ENCODE results near the gene IDH3B.
A peak's percentile ranks its signal among the peaks of the same experiment; 100 is the strongest.

Gene IDH3B

GRCh38 chr20:2663364-2663886 lies 591 bp downstream of the IDH3B start:
- peaks cover 12% of the 10 kb centered on the region for H3K4me1 ChIP-seq (ENCODE audit: insufficient read depth, low read length, poor library complexity, severe bottlenecking)
- no peak for TF ChIP-seq CTCF (conservative IDR thresholded peaks at IDR 0.05; ENCODE audit: low read length)
- TF ChIP-seq EZH2phosphoT487 (IDR thresholded peaks at IDR 0.05; ENCODE audit: borderline replicate concordance): no peak
- peak overlapping the region; percentile 99 for H3K4me2 ChIP-seq (ENCODE audit: low read depth, low read length, poor library complexity, severe bottlenecking)
- H3K79me2 ChIP-seq (ENCODE audit: insufficient read depth, low read length): peaks cover 25% of the 10 kb centered on the region
- H4K20me1 ChIP-seq (ENCODE audit: insufficient read depth, low read length, poor library complexity, severe bottlenecking): peaks cover 9% of the 10 kb centered on the region
- no peaks in the 10 kb centered on the region for H3K9me2 ChIP-seq (replicated peaks; ENCODE audit: low read depth, low read length)
- no peaks in the 10 kb centered on the region for H3K27me3 ChIP-seq (ENCODE audit: insufficient read depth, low read length, poor library complexity, severe bottlenecking)
- H3F3A ChIP-seq (ENCODE audit: low read depth): 0 out of 2 replicates have a peak, but pooled peaks cover 8% of the 10 kb centered on the region
- peak overlapping the region; percentile 92; the same call in 1 of the 2 replicates for H2AFZ ChIP-seq (ENCODE audit: low read length)
- H3K4me3 ChIP-seq (ENCODE audit: low read length, poor library complexity, severe bottlenecking): peak overlapping the region; percentile 98
- no peaks in the 10 kb centered on the region for H3K9me3 ChIP-seq (ENCODE audit: insufficient read depth, low read depth, low read length)
- peak overlapping the region; percentile 92 for H3K9ac ChIP-seq (ENCODE audit: low read depth, low read length, poor library complexity, severe bottlenecking)
- peaks cover 25% of the 10 kb centered on the region; the same call in 1 of the 2 replicates for H3K36me3 ChIP-seq (ENCODE audit: insufficient read depth, low read length)

- no peaks in the 10 kb centered on the region for H3K9me3 ChIP-seq (ENCODE audit: insufficient read depth, low read depth, low read length)
- no peaks in the 10 kb centered on the region for H3K9me2 ChIP-seq (replicated peaks; ENCODE audit: low read depth, low read length)
- peaks cover 63% of the 10 kb centered on the region; the same call in 1 of the 2 replicates for H3K36me3 ChIP-seq (ENCODE audit: insufficient read depth, low read length)
- no peak overlapping the region for H3K4me3 ChIP-seq (ENCODE audit: low read length, poor library complexity, severe bottlenecking)
- TF ChIP-seq EZH2phosphoT487 (IDR thresholded peaks at IDR 0.05; ENCODE audit: borderline replicate concordance) (no peak), CTCF (conservative IDR thresholded peaks at IDR 0.05; ENCODE audit: low read length) (no peak)
- no peak overlapping the region for H3K4me2 ChIP-seq (ENCODE audit: low read depth, low read length, poor library complexity, severe bottlenecking)
- H2AFZ ChIP-seq (ENCODE audit: low read length): no peak overlapping the region
- peaks cover 15% of the 10 kb centered on the region; the same call in 1 of the 2 replicates for H3F3A ChIP-seq (ENCODE audit: low read depth)
- H3K4me1 ChIP-seq (ENCODE audit: insufficient read depth, low read length, poor library complexity, severe bottlenecking): peaks cover 26% of the 10 kb centered on the region
- H4K20me1 ChIP-seq (ENCODE audit: insufficient read depth, low read length, poor library complexity, severe bottlenecking): peaks cover 43% of the 10 kb centered on the region
- H3K9ac ChIP-seq (ENCODE audit: low read depth, low read length, poor library complexity, severe bottlenecking): no peak overlapping the region
- no peaks in the 10 kb centered on the region for H3K27me3 ChIP-seq (ENCODE audit: insufficient read depth, low read length, poor library complexity, severe bottlenecking)
- H3K79me2 ChIP-seq (ENCODE audit: insufficient read depth, low read length): peaks cover 55% of the 10 kb centered on the region
Observed at GRCh38 chr20:2659547-2659946, 4.5 kb downstream of the IDH3B start.

GRCh38 chr20:2658414-2659354 lies 5.3 kb downstream of the IDH3B start:
- peaks cover 29% of the 10 kb centered on the region for H3K4me1 ChIP-seq (ENCODE audit: insufficient read depth, low read length, poor library complexity, severe bottlenecking)
- H3K4me3 ChIP-seq (ENCODE audit: low read length, poor library complexity, severe bottlenecking): no peak overlapping the region
- no peaks in the 10 kb centered on the region for H3K9me3 ChIP-seq (ENCODE audit: insufficient read depth, low read depth, low read length)
- H3K27me3 ChIP-seq (ENCODE audit: insufficient read depth, low read length, poor library complexity, severe bottlenecking): no peaks in the 10 kb centered on the region
- no peak overlapping the region for H2AFZ ChIP-seq (ENCODE audit: low read length)
- H3K36me3 ChIP-seq (ENCODE audit: insufficient read depth, low read length): peaks cover 72% of the 10 kb centered on the region
- TF ChIP-seq EZH2phosphoT487 (IDR thresholded peaks at IDR 0.05; ENCODE audit: borderline replicate concordance) (no peak), CTCF (conservative IDR thresholded peaks at IDR 0.05; ENCODE audit: low read length) (no peak)
- no peaks in the 10 kb centered on the region for H3K9me2 ChIP-seq (replicated peaks; ENCODE audit: low read depth, low read length)
- peaks cover 61% of the 10 kb centered on the region for H3K79me2 ChIP-seq (ENCODE audit: insufficient read depth, low read length)
- H3F3A ChIP-seq (ENCODE audit: low read depth): peaks cover 11% of the 10 kb centered on the region; the same call in 1 of the 2 replicates
- no peak overlapping the region for H3K4me2 ChIP-seq (ENCODE audit: low read depth, low read length, poor library complexity, severe bottlenecking)
- peaks cover 52% of the 10 kb centered on the region for H4K20me1 ChIP-seq (ENCODE audit: insufficient read depth, low read length, poor library complexity, severe bottlenecking)
- H3K9ac ChIP-seq (ENCODE audit: low read depth, low read length, poor library complexity, severe bottlenecking): no peak overlapping the region

Measured in Loucy (cell line).